Glomerular endothelial cell (primary cell): ENCODE data around the gene CBX8. TPM values are rescaled to one million over a fixed set of nuclear protein-coding genes. Genes with fewer than 3 reads are reported as not detected.

Source experiments
- DNase-seq: peaks from one replicate; pipeline ENCODE4 v3.0.0-alpha.2; 2011; ENCODE audit warnings: low read depth, low spot score; ENCODE audit errors: extremely low read depth
- total RNA-seq: library from RNA; depleted of rRNA; stranded (reverse); fragments of >200 nt; gene quantifications from 2 replicates; pipeline ENCODE4 v1.2.3, GENCODE V29; 2015

CBX8 gene
- total RNA-seq = 2.1 and 4.2 TPM in 2 replicates

- DNase-seq = peak; percentile 82
These were observed at the start of gene CBX8 for GRCh38 chr17:79796763-79797491. CBX8 (minus strand) TSS chr17:79797077; CDS start chr17:79796998, 79 bp downstream.

- no peak for DNase-seq
These were observed 48.7 kb upstream of the CBX8 start for GRCh38 chr17:79845601-79845949.

- DNase-seq = no peak
These were observed 48.2 kb upstream of the CBX8 start for GRCh38 chr17:79844869-79845600.

- no peak for DNase-seq
These were observed 47.2 kb upstream of the CBX8 start for GRCh38 chr17:79843816-79844800.

- no peak for DNase-seq
These were observed 46.6 kb upstream of the CBX8 start for GRCh38 chr17:79843474-79843815.

GRCh38 chr17:79842656-79843473 lies 46.0 kb upstream of the CBX8 start:
- DNase-seq = no peak

- DNase-seq = no peak
These were observed 45.3 kb upstream of the CBX8 start for GRCh38 chr17:79842136-79842655.

GRCh38 chr17:79841369-79842135 lies 44.7 kb upstream of the CBX8 start:
- DNase-seq = no peak

- no peak for DNase-seq
These were observed 44.1 kb upstream of the CBX8 start for GRCh38 chr17:79840989-79841286.

- no peak for DNase-seq
These were observed 43.6 kb upstream of the CBX8 start for GRCh38 chr17:79840269-79840988.

GRCh38 chr17:79839356-79840268 lies 42.7 kb upstream of the CBX8 start, which contains the start of gene CBX4:
CBX4 (minus strand) TSS chr17:79839440; CDS start chr17:79839251, 189 bp downstream.
- DNase-seq = no peak

- DNase-seq = no peak
These were observed 41.8 kb upstream of the CBX8 start for GRCh38 chr17:79838522-79839274.

- no peak for DNase-seq
These were observed 41.1 kb upstream of the CBX8 start for GRCh38 chr17:79837888-79838521.

- DNase-seq = no peak
These were observed 40.4 kb upstream of the CBX8 start for GRCh38 chr17:79836972-79837887.

- no peak for DNase-seq
These were observed 39.7 kb upstream of the CBX8 start for GRCh38 chr17:79836510-79836971.
